Anterior cingulate cortex (tissue), 58 donors: ENCODE measurements around the gene USP43.

Experiments
- DNase-seq, 58 donors: peaks; one replicate each; lab custom pipeline; 2025; lab: John Stamatoyannopoulos, UW

The USP43 gene

GRCh38 chr17:9772658-9773057 is 127.3 kb downstream of the USP43 start:
- peak in 11 of 58 donors; percentile 6 to 46 (median 17) for DNase-seq

- peak in 9 of 58 donors; percentile 5 to 51 (median 32) for DNase-seq
These were observed 131.6 kb downstream of the USP43 start for GRCh38 chr17:9776911-9777310.
